HEK293 (cell line): ENCODE measurements around the gene CPNE2.

Experiments
- FEZF1 ChIP-seq: fragments of 450-650 bp; formaldehyde crosslinking; IDR thresholded peaks from 2 replicates; pipeline ENCODE4 v1.5.1; 2016; ENCODE audit warnings: missing biosample characterization, missing genetic modification characterization
- KLF9 ChIP-seq: fragments of 450-650 bp; formaldehyde crosslinking; IDR thresholded peaks from 2 replicates; pipeline ENCODE4 v1.5.1; 2016; ENCODE audit warnings: missing biosample characterization, missing genetic modification characterization, low read depth
- MZF1 ChIP-seq: fragments of 450-650 bp; formaldehyde crosslinking; IDR thresholded peaks from 2 replicates; pipeline ENCODE4 v1.5.1; 2017; ENCODE audit warnings: missing biosample characterization, missing genetic modification characterization, borderline replicate concordance
- OVOL3 ChIP-seq: fragments of 450-650 bp; formaldehyde crosslinking; IDR thresholded peaks from 2 replicates; pipeline ENCODE4 v1.5.1; 2016; ENCODE audit warnings: missing biosample characterization, missing genetic modification characterization
- PRDM1 ChIP-seq: fragments of 450-650 bp; formaldehyde crosslinking; IDR thresholded peaks from 2 replicates; pipeline ENCODE4; 2016; ENCODE audit warnings: missing biosample characterization, missing genetic modification characterization
- RBAK ChIP-seq: fragments of 450-650 bp; formaldehyde crosslinking; IDR thresholded peaks from 2 replicates; pipeline ENCODE4 v1.5.1; 2016; ENCODE audit warnings: missing biosample characterization, missing genetic modification characterization
- SP3 ChIP-seq: fragments of 450-650 bp; formaldehyde crosslinking; IDR thresholded peaks from 2 replicates; pipeline ENCODE4 v1.5.1; 2016; ENCODE audit warnings: missing biosample characterization, missing genetic modification characterization
- ZEB2 ChIP-seq: fragments of 450-650 bp; formaldehyde crosslinking; IDR thresholded peaks from 2 replicates; pipeline ENCODE4 v1.5.1; 2016; ENCODE audit warnings: missing biosample characterization, missing genetic modification characterization
- ZNF121 ChIP-seq: fragments of 450-650 bp; formaldehyde crosslinking; IDR thresholded peaks from 2 replicates; pipeline ENCODE4 v1.5.1; 2016; ENCODE audit warnings: missing biosample characterization, missing genetic modification characterization
- ZNF391 ChIP-seq: fragments of 450-650 bp; formaldehyde crosslinking; IDR thresholded peaks from 2 replicates; pipeline ENCODE4 v1.5.1; 2016; ENCODE audit warnings: low read depth, missing biosample characterization, missing genetic modification characterization, borderline replicate concordance
- ZNF555 ChIP-seq: fragments of 450-650 bp; formaldehyde crosslinking; conservative IDR thresholded peaks from 2 replicates; pipeline ENCODE4 v1.5.1; 2017; ENCODE audit warnings: missing biosample characterization, mild to moderate bottlenecking, missing genetic modification characterization, inconsistent platforms
- TF ChIP-seq, protein P1 (sequence below): fragments of 450-650 bp; formaldehyde crosslinking; IDR thresholded peaks from 2 replicates; pipeline ENCODE4 v1.5.1; 2016; ENCODE audit warnings: missing biosample characterization, missing genetic modification characterization
- TF ChIP-seq, protein P2 (sequence below): fragments of 450-650 bp; formaldehyde crosslinking; IDR thresholded peaks from 2 replicates; pipeline ENCODE4 v1.5.1; 2016; ENCODE audit warnings: missing biosample characterization, missing genetic modification characterization
- TF ChIP-seq, protein P3 (sequence below): fragments of 450-650 bp; IDR thresholded peaks from 2 replicates; pipeline ENCODE4 v1.5.1; 2018; ENCODE audit warnings: missing biosample characterization, mild to moderate bottlenecking, missing genetic modification characterization
- TF ChIP-seq, protein P4 (sequence below): fragments of 450-650 bp; formaldehyde crosslinking; IDR thresholded peaks from 2 replicates; pipeline ENCODE4 v1.5.1; 2017; ENCODE audit warnings: missing biosample characterization, missing genetic modification characterization
- TF ChIP-seq, protein P5 (sequence below): fragments of 450-650 bp; formaldehyde crosslinking; IDR thresholded peaks from 2 replicates; pipeline ENCODE4 v1.5.1; 2016; ENCODE audit warnings: missing biosample characterization, missing genetic modification characterization
- TF ChIP-seq, protein P6 (sequence below): fragments of 450-650 bp; formaldehyde crosslinking; IDR thresholded peaks from 2 replicates; pipeline ENCODE4 v1.5.1; 2016; ENCODE audit warnings: missing biosample characterization, missing genetic modification characterization
- TF ChIP-seq, protein P7 (sequence below): fragments of 450-650 bp; formaldehyde crosslinking; IDR thresholded peaks from 2 replicates; pipeline ENCODE4; 2016; ENCODE audit warnings: missing biosample characterization, missing genetic modification characterization

CPNE2 gene

DNA sequence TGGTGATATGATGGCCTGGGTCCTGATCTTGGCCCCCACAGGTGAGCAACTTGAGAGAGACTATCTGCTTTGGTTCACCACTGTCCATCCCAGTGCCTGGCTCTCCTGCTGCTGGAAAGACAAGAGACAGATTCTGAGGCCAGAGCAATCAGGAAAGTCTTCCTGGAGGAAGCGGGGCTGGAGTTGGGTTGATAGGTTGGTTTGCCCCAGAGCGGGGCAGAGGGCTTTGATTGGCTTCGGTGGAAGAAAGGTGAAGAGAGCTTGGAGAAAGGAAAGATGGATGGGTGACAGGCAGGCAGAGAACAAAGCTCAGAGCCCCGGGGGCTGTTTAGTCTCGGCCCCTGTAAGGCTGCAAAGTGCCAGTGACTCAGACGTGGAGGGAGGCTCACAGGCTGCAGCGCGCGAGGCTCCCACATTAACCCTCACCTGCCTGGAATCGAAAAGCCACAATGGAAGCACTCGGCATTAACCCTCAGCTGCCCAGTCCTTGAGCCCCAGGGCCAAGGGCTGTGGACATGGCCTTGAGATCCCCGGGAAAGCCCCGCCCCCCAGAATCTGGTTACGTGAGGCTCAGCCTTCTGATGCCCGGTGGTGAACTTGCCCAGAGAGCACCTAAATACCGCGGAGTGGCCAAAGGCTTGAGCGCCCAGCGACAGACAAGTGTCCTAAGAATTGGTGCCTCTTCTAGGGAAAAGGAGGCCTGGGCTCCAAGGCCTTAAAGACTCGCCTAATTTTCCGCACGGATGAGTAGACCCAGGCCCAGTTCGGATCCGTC is 996 bp upstream of the CPNE2 start (continued):
- TF ChIP-seq, protein P1, sequence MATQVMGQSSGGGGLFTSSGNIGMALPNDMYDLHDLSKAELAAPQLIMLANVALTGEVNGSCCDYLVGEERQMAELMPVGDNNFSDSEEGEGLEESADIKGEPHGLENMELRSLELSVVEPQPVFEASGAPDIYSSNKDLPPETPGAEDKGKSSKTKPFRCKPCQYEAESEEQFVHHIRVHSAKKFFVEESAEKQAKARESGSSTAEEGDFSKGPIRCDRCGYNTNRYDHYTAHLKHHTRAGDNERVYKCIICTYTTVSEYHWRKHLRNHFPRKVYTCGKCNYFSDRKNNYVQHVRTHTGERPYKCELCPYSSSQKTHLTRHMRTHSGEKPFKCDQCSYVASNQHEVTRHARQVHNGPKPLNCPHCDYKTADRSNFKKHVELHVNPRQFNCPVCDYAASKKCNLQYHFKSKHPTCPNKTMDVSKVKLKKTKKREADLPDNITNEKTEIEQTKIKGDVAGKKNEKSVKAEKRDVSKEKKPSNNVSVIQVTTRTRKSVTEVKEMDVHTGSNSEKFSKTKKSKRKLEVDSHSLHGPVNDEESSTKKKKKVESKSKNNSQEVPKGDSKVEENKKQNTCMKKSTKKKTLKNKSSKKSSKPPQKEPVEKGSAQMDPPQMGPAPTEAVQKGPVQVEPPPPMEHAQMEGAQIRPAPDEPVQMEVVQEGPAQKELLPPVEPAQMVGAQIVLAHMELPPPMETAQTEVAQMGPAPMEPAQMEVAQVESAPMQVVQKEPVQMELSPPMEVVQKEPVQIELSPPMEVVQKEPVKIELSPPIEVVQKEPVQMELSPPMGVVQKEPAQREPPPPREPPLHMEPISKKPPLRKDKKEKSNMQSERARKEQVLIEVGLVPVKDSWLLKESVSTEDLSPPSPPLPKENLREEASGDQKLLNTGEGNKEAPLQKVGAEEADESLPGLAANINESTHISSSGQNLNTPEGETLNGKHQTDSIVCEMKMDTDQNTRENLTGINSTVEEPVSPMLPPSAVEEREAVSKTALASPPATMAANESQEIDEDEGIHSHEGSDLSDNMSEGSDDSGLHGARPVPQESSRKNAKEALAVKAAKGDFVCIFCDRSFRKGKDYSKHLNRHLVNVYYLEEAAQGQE (tag by site-specific recombination) = no peak
- TF ChIP-seq PRDM1 = peak; percentile 31; the same call in 1 of the 2 replicates
- TF ChIP-seq, protein P2, sequence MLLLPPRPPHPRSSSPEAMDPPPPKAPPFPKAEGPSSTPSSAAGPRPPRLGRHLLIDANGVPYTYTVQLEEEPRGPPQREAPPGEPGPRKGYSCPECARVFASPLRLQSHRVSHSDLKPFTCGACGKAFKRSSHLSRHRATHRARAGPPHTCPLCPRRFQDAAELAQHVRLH (tag by site-specific recombination) = peak; percentile 51; the same call in 1 of the 2 replicates
- TF ChIP-seq, protein P3, sequence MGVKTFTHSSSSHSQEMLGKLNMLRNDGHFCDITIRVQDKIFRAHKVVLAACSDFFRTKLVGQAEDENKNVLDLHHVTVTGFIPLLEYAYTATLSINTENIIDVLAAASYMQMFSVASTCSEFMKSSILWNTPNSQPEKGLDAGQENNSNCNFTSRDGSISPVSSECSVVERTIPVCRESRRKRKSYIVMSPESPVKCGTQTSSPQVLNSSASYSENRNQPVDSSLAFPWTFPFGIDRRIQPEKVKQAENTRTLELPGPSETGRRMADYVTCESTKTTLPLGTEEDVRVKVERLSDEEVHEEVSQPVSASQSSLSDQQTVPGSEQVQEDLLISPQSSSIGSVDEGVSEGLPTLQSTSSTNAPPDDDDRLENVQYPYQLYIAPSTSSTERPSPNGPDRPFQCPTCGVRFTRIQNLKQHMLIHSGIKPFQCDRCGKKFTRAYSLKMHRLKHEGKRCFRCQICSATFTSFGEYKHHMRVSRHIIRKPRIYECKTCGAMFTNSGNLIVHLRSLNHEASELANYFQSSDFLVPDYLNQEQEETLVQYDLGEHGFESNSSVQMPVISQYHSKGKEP (tag by site-specific recombination) = no peak
- TF ChIP-seq RBAK (tag by site-specific recombination) = no peak
- TF ChIP-seq MZF1 (tag by site-specific recombination) = no peak
- no peak for TF ChIP-seq ZNF121 (tag by site-specific recombination)
- no peak for TF ChIP-seq OVOL3 (tag by site-specific recombination)
- no peak for TF ChIP-seq ZNF391 (tag by site-specific recombination)
- TF ChIP-seq, protein P4, sequence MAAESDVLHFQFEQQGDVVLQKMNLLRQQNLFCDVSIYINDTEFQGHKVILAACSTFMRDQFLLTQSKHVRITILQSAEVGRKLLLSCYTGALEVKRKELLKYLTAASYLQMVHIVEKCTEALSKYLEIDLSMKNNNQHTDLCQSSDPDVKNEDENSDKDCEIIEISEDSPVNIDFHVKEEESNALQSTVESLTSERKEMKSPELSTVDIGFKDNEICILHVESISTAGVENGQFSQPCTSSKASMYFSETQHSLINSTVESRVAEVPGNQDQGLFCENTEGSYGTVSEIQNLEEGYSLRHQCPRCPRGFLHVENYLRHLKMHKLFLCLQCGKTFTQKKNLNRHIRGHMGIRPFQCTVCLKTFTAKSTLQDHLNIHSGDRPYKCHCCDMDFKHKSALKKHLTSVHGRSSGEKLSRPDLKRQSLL (tag by site-specific recombination) = peak; percentile 58; the same call in 1 of the 2 replicates
- TF ChIP-seq, protein P5, sequence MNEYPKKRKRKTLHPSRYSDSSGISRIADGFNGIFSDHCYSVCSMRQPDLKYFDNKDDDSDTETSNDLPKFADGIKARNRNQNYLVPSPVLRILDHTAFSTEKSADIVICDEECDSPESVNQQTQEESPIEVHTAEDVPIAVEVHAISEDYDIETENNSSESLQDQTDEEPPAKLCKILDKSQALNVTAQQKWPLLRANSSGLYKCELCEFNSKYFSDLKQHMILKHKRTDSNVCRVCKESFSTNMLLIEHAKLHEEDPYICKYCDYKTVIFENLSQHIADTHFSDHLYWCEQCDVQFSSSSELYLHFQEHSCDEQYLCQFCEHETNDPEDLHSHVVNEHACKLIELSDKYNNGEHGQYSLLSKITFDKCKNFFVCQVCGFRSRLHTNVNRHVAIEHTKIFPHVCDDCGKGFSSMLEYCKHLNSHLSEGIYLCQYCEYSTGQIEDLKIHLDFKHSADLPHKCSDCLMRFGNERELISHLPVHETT (tag by site-specific recombination) = no peak
- peak; percentile 24; the same call in 1 of the 2 replicates for TF ChIP-seq ZEB2
- TF ChIP-seq, protein P6, sequence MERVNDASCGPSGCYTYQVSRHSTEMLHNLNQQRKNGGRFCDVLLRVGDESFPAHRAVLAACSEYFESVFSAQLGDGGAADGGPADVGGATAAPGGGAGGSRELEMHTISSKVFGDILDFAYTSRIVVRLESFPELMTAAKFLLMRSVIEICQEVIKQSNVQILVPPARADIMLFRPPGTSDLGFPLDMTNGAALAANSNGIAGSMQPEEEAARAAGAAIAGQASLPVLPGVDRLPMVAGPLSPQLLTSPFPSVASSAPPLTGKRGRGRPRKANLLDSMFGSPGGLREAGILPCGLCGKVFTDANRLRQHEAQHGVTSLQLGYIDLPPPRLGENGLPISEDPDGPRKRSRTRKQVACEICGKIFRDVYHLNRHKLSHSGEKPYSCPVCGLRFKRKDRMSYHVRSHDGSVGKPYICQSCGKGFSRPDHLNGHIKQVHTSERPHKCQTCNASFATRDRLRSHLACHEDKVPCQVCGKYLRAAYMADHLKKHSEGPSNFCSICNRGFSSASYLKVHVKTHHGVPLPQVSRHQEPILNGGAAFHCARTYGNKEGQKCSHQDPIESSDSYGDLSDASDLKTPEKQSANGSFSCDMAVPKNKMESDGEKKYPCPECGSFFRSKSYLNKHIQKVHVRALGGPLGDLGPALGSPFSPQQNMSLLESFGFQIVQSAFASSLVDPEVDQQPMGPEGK (tag by site-specific recombination) = peak; percentile 37
- TF ChIP-seq, protein P7, sequence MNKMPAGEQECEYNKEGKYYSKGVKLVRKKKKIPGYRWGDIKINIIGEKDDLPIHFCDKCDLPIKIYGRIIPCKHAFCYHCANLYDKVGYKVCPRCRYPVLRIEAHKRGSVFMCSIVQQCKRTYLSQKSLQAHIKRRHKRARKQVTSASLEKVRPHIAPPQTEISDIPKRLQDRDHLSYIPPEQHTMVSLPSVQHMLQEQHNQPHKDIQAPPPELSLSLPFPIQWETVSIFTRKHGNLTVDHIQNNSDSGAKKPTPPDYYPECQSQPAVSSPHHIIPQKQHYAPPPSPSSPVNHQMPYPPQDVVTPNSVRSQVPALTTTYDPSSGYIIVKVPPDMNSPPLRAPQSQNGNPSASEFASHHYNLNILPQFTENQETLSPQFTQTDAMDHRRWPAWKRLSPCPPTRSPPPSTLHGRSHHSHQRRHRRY (tag by site-specific recombination) = no peak
- TF ChIP-seq SP3 (tag by site-specific recombination) = no peak
- TF ChIP-seq ZNF555 (tag by site-specific recombination) = no peak
- TF ChIP-seq FEZF1 (tag by site-specific recombination) = peak; percentile 64
- TF ChIP-seq KLF9 = 0 out of 2 replicates have a peak, but pooled peaks have one; percentile 40
